RWPE1 (cell line): Measurements from ENCODE around the gene ZNF853.
"Not testable (repeated sequence)": the region's sequence is repeated elsewhere in the genome, so short reads cannot be mapped to it uniquely, and the experiment has no call there.

Experiments
- CTCF ChIA-PET: fragments of 350-600 bp; sonication (Branson Sonifier 250); formaldehyde crosslinking; extraction: SDS; loops from one replicate; lab custom pipeline; 2021; lab: Yijun Ruan, JAX
- POLR2A ChIA-PET: fragments of 400-600 bp; formaldehyde crosslinking; extraction: SDS; loops from one replicate; lab custom pipeline; 2020; ENCODE audit warnings: antibody characterized with exemption; ENCODE audit not compliant: low non-redundant PET; lab: Yijun Ruan, JAX
- DNase-seq: peaks from one replicate; pipeline ENCODE4 v3.0.0; 2012; ENCODE audit warnings: low spot score
- H3K27ac ChIP-seq: fragments of 450-650 bp; 2 replicates; pipeline ENCODE4 v1.5.1; 2017
- CTCF ChIP-seq: fragments of 450-650 bp; conservative IDR thresholded peaks from 2 replicates; pipeline ENCODE4 v1.5.1; 2017; ENCODE audit warnings: low read depth, mild to moderate bottlenecking

Gene ZNF853

GRCh38 chr7:6634021-6634420 lies 18.6 kb downstream of the ZNF853 start:
- TF ChIP-seq CTCF, result no peak
- ChIA-PET POLR2A (no interaction called here), CTCF (no interaction called here)
- no peak overlapping the region; the same call in 1 of the 2 replicates for H3K27ac ChIP-seq
- DNase-seq, result no peak

GRCh38 chr7:6634971-6635370 lies 19.6 kb downstream of the ZNF853 start:
- H3K27ac ChIP-seq, DNase-seq, POLR2A ChIA-PET, CTCF ChIA-PET: not testable (repeated sequence)

- peak; percentile 76 for DNase-seq
- H3K27ac ChIP-seq, result peak within 1 kb of the TSS; percentile 74
- ChIA-PET CTCF (no interaction called here), POLR2A (no interaction called here)
- TF ChIP-seq CTCF, result no peak
Measured at GRCh38 chr7:6636741-6637543, 21.5 kb downstream of the ZNF853 start, which contains the start of gene ZNF316. Gene ZNF316, plus strand, starts transcription at chr7:6637318. Its CDS starts 5,092 bp downstream, at chr7:6642410.

GRCh38 chr7:6637544-6638229 lies 22.3 kb downstream of the ZNF853 start:
- DNase-seq, result peak; percentile 57
- ChIA-PET CTCF (no interaction called here), POLR2A (no interaction called here)
- TF ChIP-seq CTCF, result peak; percentile 40
- peak overlapping the region; percentile 74 for H3K27ac ChIP-seq

GRCh38 chr7:6639032-6639431 lies 23.6 kb downstream of the ZNF853 start:
- no peak for DNase-seq
- ChIA-PET POLR2A (interaction anchor here (0.6 to 0.9 kb wide), 2 partner anchors 122 to 185 kb away, joined by 3 read pairs; no protein-coding TSS in a partner anchor), CTCF (interaction anchor here (0.6 kb wide), 1 partner anchor 14 kb away, joined by 3 read pairs; no protein-coding TSS in a partner anchor)
- TF ChIP-seq CTCF, result no peak
- H3K27ac ChIP-seq, result peak overlapping the region; percentile 74

- no peak for DNase-seq
- POLR2A ChIA-PET, result interaction anchor here (0.6 kb wide), 1 partner anchor 123 kb away, joined by 3 read pairs; no protein-coding TSS in a partner anchor
- CTCF ChIA-PET, result interaction anchor here (0.6 kb wide), 1 partner anchor 13 kb away, joined by 3 read pairs; no protein-coding TSS in a partner anchor
- no peak for TF ChIP-seq CTCF
- peak overlapping the region; percentile 17 for H3K27ac ChIP-seq
Measured at GRCh38 chr7:6639627-6640026, 24.2 kb downstream of the ZNF853 start.
